Measurements from ENCODE around the gene BCKDHB.

The BCKDHB gene

DNA sequence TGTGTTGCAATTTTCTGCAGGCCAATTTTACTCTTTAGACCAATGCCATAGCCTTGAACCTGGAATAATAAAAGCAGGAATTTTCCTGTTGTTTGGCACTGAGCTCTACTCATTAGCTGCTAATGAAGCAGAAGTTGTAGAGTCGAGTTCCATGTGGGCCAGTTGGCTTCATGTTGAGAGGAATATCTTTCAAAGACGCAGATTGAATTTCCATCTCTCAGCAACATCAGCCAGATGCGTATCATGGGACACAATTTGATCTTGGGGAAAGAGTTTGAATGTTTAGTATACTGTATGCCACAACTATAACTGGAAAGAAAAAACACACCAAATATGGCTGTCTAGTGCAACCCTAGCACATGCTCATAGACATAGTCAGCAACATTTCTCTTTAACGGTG lies 259.6 kb downstream of the BCKDHB start:
- ChIA-PET CTCF (no interaction called here), POLR2A (no interaction called here)
- no peak for DNase-seq
- Histone ChIP-seq H3K27ac (ENCODE audit: insufficient read depth in 1 of 2, low read depth in 1 of 2, low read length in 2 of 2, poor library complexity in 1 of 2, severe bottlenecking in 2 of 2) (no peak overlapping the region), H3K4me3 (ENCODE audit: control insufficient read depth in 1 of 7, extremely low read depth in 1 of 7, insufficient read depth in 4 of 7, low read depth in 2 of 7, low read length in 6 of 7) (no peak overlapping the region), H3K36me3 (ENCODE audit: control insufficient read depth in 4 of 4, insufficient read depth in 4 of 4, low read length in 3 of 4) (no peaks in the 10 kb centered on the region), H3K4me1 (ENCODE audit: control extremely low read depth in 1 of 4, control insufficient read depth in 4 of 4, insufficient read depth in 4 of 4, low read length in 3 of 4) (no peaks in the 10 kb centered on the region), H3K27me3 (replicated peaks in 2 of 5; ENCODE audit: control insufficient read depth in 4 of 5, insufficient read depth in 5 of 5, low read length in 4 of 5) (no peaks in the 10 kb centered on the region), H3K9me3 (ENCODE audit: control extremely low read depth in 1 of 5, control insufficient read depth in 4 of 5, insufficient read depth in 2 of 5, low read depth in 1 of 5, low read length in 4 of 5) (peaks cover 0 to 3% (median 2%) of the 10 kb centered on the region in 5 experiments)
- 69% methylated on average over 2 of the region's 4 CpGs for WGBS (ENCODE audit: insufficient coverage)

DNA sequence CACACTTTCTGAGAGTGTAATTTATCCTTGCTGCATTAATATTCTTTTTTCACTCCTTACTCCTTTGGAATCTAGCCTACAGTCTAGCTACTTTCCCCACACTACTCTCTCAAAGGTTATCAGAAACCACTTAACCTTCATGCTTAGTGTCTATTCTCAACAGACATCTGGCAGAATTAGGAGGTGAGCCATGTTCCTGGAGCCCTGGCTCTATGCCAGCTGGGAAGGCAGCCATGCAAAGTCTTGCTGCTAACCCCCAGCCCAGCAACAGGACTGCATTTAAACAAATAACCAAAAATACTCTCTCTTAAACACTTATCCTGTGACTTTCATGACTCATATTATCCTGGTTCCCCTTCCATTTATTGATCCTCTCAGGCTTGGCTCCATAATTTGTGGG lies 260.2 kb downstream of the BCKDHB start:
- Histone ChIP-seq H3K4me1 (ENCODE audit: control extremely low read depth in 1 of 4, control insufficient read depth in 4 of 4, insufficient read depth in 4 of 4, low read length in 3 of 4) (no peaks in the 10 kb centered on the region), H3K27me3 (replicated peaks in 2 of 5; ENCODE audit: control insufficient read depth in 4 of 5, insufficient read depth in 5 of 5, low read length in 4 of 5) (no peaks in the 10 kb centered on the region), H3K4me3 (ENCODE audit: control insufficient read depth in 1 of 7, extremely low read depth in 1 of 7, insufficient read depth in 4 of 7, low read depth in 2 of 7, low read length in 6 of 7) (no peak overlapping the region), H3K9me3 (ENCODE audit: control extremely low read depth in 1 of 5, control insufficient read depth in 4 of 5, insufficient read depth in 2 of 5, low read depth in 1 of 5, low read length in 4 of 5) (peaks cover 0 to 3% (median 3%) of the 10 kb centered on the region in 5 experiments), H3K27ac (ENCODE audit: insufficient read depth in 1 of 2, low read depth in 1 of 2, low read length in 2 of 2, poor library complexity in 1 of 2, severe bottlenecking in 2 of 2) (no peak overlapping the region), H3K36me3 (ENCODE audit: control insufficient read depth in 4 of 4, insufficient read depth in 4 of 4, low read length in 3 of 4) (no peaks in the 10 kb centered on the region)
- ChIA-PET CTCF (no interaction called here), POLR2A (no interaction called here)
- DNase-seq = no peak

DNA sequence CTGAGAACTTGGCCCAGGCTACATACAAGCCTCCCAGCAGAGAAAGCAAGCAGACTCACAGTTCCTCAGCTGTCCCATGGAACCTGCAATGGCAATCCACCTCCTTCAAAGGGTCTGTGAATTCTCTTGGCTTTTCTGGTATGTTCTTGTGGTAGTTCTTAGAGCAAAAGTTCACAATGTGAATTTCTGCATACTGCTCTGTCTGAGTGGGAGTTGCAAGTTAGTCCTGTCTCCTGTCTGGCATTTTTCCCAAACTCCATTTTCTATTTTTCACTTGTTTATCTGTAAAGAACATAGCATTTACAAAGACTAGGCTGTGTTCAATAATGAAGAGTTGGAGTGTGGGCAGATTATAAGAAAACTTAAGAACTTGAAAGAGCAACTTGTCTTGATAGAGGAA lies 269.9 kb downstream of the BCKDHB start:
- ChIA-PET POLR2A (no interaction called here), CTCF (no interaction called here)

DNA sequence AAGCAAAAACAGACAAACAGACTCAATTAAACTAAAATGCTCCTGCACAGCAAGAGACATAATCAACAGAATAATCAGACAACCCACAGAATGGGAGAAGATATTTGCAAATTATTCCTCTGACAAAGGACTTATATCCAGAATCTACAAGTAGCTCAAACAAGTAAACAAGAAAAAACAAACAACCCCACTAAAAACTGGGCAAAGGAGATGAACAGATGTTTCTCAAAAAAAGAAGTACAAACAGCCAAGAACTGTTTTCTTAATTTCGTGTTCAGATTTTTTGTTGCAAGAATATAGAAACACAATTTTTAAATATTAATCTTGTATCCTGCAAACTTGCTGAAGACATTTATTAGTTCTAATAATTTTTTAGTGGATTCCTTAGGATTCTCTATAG lies 274.1 kb downstream of the BCKDHB start:
- POLR2A ChIA-PET = interaction anchor here (0.5 kb wide), 1 partner anchor 483 kb away, joined by 4 read pairs; no protein-coding TSS in a partner anchor

More for the DNA sequence above, 269.9 kb downstream of the BCKDHB start:
- no peak for DNase-seq
- Histone ChIP-seq H3K27ac (ENCODE audit: insufficient read depth in 1 of 2, low read depth in 1 of 2, low read length in 2 of 2, poor library complexity in 1 of 2, severe bottlenecking in 2 of 2) (no peak overlapping the region), H3K4me3 (ENCODE audit: control insufficient read depth in 1 of 7, extremely low read depth in 1 of 7, insufficient read depth in 4 of 7, low read depth in 2 of 7, low read length in 6 of 7) (no peak overlapping the region), H3K4me1 (ENCODE audit: control extremely low read depth in 1 of 4, control insufficient read depth in 4 of 4, insufficient read depth in 4 of 4, low read length in 3 of 4) (no peaks in the 10 kb centered on the region), H3K27me3 (replicated peaks in 2 of 5; ENCODE audit: control insufficient read depth in 4 of 5, insufficient read depth in 5 of 5, low read length in 4 of 5) (no peaks in the 10 kb centered on the region), H3K9me3 (ENCODE audit: control extremely low read depth in 1 of 5, control insufficient read depth in 4 of 5, insufficient read depth in 2 of 5, low read depth in 1 of 5, low read length in 4 of 5) (peaks cover 0 to 4% (median under 1%) of the 10 kb centered on the region in 5 experiments), H3K36me3 (ENCODE audit: control insufficient read depth in 4 of 4, insufficient read depth in 4 of 4, low read length in 3 of 4) (no peaks in the 10 kb centered on the region)

DNA sequence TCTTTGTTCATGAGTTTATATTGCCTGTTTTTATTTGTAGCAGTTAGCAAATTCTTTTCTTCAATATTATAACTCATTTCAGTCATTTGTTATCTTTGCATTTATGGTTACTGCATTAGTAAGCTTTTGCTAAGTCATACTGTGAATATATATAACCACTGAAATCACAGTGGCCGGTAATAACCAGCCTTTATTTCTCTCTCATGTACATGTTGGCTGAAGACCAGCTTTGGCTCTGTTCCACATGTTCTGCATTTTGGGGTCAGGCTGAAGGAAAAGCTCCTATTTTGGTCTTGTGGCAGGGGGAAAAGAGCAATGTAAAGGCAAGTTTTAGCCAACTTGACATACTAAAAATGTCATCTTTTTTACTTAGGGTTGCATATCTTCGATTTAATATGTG lies 276.3 kb downstream of the BCKDHB start:
- no peaks in the 10 kb centered on the region for H3K4me1 ChIP-seq (ENCODE audit: control extremely low read depth in 1 of 4, control insufficient read depth in 4 of 4, insufficient read depth in 4 of 4, low read length in 3 of 4)
- no peak for DNase-seq
- ChIA-PET CTCF (no interaction called here), POLR2A (no interaction called here)
- no peaks in the 10 kb centered on the region for H3K27me3 ChIP-seq (replicated peaks in 2 of 5; ENCODE audit: control insufficient read depth in 4 of 5, insufficient read depth in 5 of 5, low read length in 4 of 5)
- peaks cover 0 to 3% (median 0%) of the 10 kb centered on the region in 5 experiments for H3K9me3 ChIP-seq (ENCODE audit: control extremely low read depth in 1 of 5, control insufficient read depth in 4 of 5, insufficient read depth in 2 of 5, low read depth in 1 of 5, low read length in 4 of 5)
- WGBS (ENCODE audit: insufficient coverage) = no CpG with 5 or more reads among the region's 2 CpGs
- H3K4me3 ChIP-seq (ENCODE audit: control insufficient read depth in 1 of 7, extremely low read depth in 1 of 7, insufficient read depth in 4 of 7, low read depth in 2 of 7, low read length in 6 of 7) = no peak overlapping the region
- no peak overlapping the region for H3K27ac ChIP-seq (ENCODE audit: insufficient read depth in 1 of 2, low read depth in 1 of 2, low read length in 2 of 2, poor library complexity in 1 of 2, severe bottlenecking in 2 of 2)
- no peaks in the 10 kb centered on the region for H3K36me3 ChIP-seq (ENCODE audit: control insufficient read depth in 4 of 4, insufficient read depth in 4 of 4, low read length in 3 of 4)

More for the DNA sequence above, 274.1 kb downstream of the BCKDHB start:
- WGBS (ENCODE audit: insufficient coverage) = no CpG with 5 or more reads among the region's 1 CpG
- H3K9me3 ChIP-seq (ENCODE audit: control extremely low read depth in 1 of 5, control insufficient read depth in 4 of 5, insufficient read depth in 2 of 5, low read depth in 1 of 5, low read length in 4 of 5) = peaks cover 0 to 4% (median 2%) of the 10 kb centered on the region in 5 experiments
- H3K27ac ChIP-seq (ENCODE audit: insufficient read depth in 1 of 2, low read depth in 1 of 2, low read length in 2 of 2, poor library complexity in 1 of 2, severe bottlenecking in 2 of 2) = no peak overlapping the region
- no peaks in the 10 kb centered on the region for H3K27me3 ChIP-seq (replicated peaks in 2 of 5; ENCODE audit: control insufficient read depth in 4 of 5, insufficient read depth in 5 of 5, low read length in 4 of 5)
- CTCF ChIA-PET = no interaction called here
- no peak overlapping the region for H3K4me3 ChIP-seq (ENCODE audit: control insufficient read depth in 1 of 7, extremely low read depth in 1 of 7, insufficient read depth in 4 of 7, low read depth in 2 of 7, low read length in 6 of 7)
- no peak for DNase-seq
- H3K4me1 ChIP-seq (ENCODE audit: control extremely low read depth in 1 of 4, control insufficient read depth in 4 of 4, insufficient read depth in 4 of 4, low read length in 3 of 4) = no peaks in the 10 kb centered on the region
- no peaks in the 10 kb centered on the region for H3K36me3 ChIP-seq (ENCODE audit: control insufficient read depth in 4 of 4, insufficient read depth in 4 of 4, low read length in 3 of 4)

DNA sequence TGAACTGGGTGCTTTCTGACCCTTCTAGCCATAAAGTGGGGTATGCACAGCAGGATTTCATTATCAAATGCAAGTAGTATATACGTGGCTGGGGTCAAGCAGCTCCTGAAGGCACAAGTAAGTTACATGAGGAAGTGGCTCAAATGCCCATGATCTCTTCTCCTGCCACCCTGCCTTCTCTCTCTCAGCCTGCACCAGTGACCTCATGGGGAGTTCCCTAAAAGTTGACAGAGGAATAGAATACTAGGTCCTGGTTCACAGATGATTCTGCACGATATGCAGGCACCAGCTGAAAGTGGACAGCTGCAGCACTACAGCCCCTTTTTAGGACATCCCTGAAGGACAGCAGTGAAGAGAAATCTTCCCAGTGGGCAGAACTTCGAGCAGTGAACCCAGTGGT lies 282.0 kb downstream of the BCKDHB start:
- Histone ChIP-seq H3K4me3 (ENCODE audit: control insufficient read depth in 1 of 7, extremely low read depth in 1 of 7, insufficient read depth in 4 of 7, low read depth in 2 of 7, low read length in 6 of 7) (no peak overlapping the region), H3K27ac (ENCODE audit: insufficient read depth in 1 of 2, low read depth in 1 of 2, low read length in 2 of 2, poor library complexity in 1 of 2, severe bottlenecking in 2 of 2) (no peak overlapping the region), H3K27me3 (replicated peaks in 2 of 5; ENCODE audit: control insufficient read depth in 4 of 5, insufficient read depth in 5 of 5, low read length in 4 of 5) (no peaks in the 10 kb centered on the region), H3K4me1 (ENCODE audit: control extremely low read depth in 1 of 4, control insufficient read depth in 4 of 4, insufficient read depth in 4 of 4, low read length in 3 of 4) (no peaks in the 10 kb centered on the region), H3K36me3 (ENCODE audit: control insufficient read depth in 4 of 4, insufficient read depth in 4 of 4, low read length in 3 of 4) (no peaks in the 10 kb centered on the region), H3K9me3 (ENCODE audit: control extremely low read depth in 1 of 5, control insufficient read depth in 4 of 5, insufficient read depth in 2 of 5, low read depth in 1 of 5, low read length in 4 of 5) (peaks cover 0 to 3% (median 0%) of the 10 kb centered on the region in 5 experiments)
- CTCF ChIA-PET = no interaction called here
- 100% methylated on average over 3 of the region's 3 CpGs for WGBS (ENCODE audit: insufficient coverage)
- DNase-seq = no peak
- POLR2A ChIA-PET = no interaction called here
